ENCODE data around the gene DIP2C.

DIP2C gene

DNA sequence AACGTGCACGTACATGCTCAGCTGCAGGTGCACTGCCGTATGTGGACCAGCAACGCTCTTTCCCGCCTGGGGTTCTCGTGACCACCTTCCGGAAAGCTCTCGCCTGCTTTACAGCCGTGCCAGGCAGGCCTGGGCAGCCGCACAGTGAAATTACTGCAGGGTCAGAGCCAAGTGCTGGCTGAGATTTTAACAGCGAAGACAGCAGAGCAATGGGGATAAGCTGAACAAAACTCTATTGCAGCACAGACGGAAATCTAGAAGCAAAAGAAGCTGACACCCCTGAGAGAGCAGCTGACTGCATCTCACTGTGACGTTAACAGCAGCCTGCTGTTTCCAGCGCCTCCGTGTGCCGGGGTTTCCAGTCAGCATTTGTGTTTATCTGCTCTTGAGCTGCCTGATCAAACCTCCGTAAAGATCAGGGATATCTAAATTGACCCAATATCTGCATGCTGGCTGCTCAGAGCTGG is 179.0 kb downstream of the DIP2C start:
- DNase-seq: no peak

DNA sequence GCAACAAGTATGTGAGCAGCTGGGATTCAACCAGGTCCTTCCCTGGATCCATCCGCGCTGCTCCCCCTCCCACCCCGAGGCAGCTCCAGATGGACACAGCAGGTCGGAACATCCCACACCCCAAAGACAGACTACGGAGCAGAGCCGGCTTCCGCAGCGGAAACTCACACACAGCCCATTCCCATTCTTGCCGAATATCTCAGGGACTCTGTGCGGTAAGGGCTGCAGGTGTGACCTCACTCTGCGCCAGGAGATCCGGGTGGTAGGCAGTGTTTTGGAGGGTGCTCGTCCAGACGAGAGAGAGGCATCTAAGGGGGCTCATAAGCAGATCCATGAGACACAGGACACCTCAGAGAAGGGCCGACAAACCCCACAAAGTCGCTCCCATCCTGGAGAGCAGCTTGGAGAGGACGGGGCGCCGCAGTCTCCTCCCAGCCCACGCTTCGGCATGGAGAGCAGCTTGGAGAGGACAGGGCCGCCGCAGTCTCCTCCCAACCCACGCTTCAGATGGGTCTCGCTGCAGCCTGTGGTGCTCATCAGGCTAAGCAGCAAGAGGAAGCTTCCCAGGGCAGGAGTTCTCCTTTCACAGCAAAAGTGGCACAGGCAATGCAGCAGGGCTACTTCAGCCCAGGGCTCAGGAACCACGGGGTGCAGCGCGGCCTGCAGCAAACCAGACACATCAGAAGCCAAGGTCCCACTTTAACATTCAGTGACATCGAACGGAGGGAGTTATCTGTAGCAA is 179.9 kb downstream of the DIP2C start:
- no peak for DNase-seq

- no peak for DNase-seq
Observed at GRCh38 chr10:508726-509125, 180.7 kb downstream of the DIP2C start.

GRCh38 chr10:507908-508444 is 181.5 kb downstream of the DIP2C start:
- DNase-seq: no peak

GRCh38 chr10:507355-507699 is 182.1 kb downstream of the DIP2C start:
- no peak for DNase-seq

- no peak for DNase-seq
Observed at GRCh38 chr10:506451-507354, 182.8 kb downstream of the DIP2C start.

DNA sequence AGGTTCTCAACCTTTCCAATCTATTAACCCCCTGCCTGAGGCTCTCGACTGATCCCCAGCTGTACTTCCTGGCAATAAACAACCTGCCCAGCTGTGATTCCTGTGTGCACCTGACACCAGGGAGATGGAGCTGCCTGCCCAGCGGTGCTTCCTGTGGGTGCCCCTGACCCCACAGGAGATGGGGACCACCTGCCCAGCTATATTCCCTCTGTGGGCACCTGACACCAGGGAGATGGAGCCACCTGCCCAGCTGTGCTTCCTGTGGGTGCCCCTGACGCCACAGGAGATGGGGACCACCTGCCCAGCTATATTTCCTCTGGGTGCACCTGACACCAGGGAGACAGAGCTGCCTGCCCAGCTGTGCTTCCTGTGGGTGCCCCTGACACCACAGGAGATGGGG is 184.0 kb downstream of the DIP2C start:
- no peak for DNase-seq

DNA sequence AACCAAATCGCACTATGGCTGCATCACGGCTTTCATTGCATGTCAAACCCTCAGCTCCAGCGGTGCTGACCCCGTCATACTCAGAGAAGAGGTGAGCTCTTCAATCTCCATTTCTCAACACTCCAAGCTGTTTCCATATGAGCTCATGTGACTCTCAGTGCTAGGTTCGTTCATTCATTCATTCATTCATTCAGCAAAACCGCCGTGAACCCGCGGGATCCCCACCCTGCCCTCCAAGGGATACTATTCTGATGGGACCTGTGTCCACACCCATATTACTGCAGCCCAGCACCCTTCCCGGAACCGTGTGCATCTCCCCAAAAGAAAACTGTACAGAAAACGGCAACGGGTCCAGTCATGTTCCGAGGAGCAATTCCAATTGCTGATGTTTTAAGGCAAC is 184.7 kb downstream of the DIP2C start:
- no peak for DNase-seq

DNA sequence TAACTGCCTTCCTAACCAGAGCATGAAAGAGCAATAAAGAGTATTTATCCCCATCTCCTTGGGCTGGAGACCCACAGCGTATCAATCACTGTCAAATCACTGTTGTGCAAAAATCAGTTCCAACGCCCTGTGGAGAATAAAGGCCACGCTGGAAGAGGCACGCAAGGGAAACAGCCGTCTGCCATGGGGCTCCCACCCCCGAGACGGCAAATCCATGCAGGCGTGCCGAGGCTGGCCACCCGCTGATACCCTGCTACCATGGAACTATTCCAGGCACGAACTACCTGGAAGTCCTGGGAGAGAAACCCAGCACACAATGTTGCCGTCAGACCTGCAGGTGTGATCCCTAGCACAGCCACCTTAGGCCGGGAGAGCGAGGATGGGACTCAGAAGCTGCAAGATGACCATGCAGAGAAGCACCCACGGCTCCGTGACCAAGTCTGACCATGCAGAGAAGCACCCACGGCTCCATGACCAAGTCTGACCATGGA is 185.3 kb downstream of the DIP2C start:
- no peak for DNase-seq

DNA sequence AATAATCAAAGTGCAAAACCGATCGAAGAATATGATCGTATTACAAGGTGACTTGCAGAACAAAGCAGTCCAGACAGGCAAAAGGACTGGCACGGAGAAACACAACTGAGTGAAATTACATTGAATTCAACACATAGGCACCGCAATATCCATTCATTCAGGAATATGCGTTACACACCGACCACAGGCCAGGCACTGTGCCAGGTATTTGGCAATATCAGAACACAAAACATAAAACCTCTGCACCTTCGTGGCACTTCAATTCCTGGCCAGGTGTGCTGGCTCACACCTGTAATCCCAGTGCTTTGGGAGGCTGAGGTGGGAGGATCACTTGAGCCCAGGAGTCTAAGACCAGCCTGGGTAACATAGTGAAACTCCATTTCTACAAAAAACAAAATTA is 187.9 kb downstream of the DIP2C start:
- DNase-seq: no peak

DNA sequence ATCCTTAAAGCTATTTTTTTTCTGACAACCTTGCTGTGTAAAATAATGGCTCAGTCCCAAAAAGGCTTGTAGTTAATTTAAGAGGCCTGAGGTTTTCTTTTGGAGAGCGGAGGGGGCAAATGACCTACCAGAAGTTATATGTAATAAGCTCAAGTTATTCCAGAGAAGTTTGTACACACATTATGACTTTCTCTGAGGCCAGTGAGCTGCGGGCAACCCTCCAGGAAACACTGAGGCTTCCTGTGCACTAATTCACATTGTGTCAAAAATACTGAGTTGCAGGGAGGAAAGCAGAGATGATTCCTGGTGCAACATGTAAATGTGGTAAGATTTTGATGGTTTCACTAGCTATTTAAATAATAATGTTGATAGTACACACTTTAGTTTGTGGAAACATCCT is 188.6 kb downstream of the DIP2C start:
- no peak for DNase-seq

DNA sequence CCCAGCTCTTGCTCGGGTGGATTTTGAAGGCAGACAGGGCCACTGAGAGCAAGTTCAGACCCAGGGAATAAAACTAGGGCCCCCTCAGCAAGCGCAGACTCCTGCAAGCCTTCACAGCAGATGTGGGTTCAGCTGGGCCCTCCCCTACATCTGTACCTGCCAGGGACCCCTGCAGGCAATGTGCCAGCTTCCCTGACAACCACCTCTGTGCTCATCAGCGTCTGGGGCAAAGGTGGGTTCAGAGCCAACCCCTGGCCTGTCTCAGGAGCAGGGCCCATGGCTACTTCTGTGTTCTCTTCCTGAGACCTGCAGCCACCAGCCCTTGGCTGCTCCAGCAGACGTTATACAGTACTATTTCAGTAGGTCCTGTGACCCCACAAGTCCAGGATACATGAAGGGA is 189.5 kb downstream of the DIP2C start:
- DNase-seq: no peak

- DNase-seq: no peak
Observed at GRCh38 chr10:498760-499435, 190.6 kb downstream of the DIP2C start.

DNA sequence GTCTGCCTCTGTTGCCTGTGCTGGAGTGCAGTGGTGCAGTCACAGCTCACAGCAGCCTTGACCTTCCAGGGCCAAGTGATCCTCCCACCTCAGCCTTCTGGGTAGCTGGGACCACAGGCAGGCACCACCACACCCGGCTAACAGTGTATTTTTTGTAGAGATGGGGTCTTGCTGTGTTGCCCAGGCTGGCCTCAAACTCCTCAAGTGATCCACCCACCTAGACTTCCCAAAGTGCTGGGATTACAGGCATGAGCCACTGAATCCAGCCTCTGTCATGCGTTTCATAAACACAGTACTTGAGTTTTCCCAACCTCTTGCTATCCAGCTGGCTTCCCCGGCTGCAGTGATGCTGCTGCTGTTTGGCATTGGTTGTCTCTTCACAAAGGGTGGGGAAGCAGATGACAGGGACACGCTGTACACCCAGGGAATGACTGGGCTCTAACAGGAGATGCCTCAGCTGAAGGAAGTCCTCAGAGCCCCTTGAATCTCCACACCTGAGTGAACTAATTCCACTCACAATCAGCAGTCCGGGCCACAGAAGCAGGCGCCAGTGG is 191.5 kb downstream of the DIP2C start:
- DNase-seq: no peak

DNA sequence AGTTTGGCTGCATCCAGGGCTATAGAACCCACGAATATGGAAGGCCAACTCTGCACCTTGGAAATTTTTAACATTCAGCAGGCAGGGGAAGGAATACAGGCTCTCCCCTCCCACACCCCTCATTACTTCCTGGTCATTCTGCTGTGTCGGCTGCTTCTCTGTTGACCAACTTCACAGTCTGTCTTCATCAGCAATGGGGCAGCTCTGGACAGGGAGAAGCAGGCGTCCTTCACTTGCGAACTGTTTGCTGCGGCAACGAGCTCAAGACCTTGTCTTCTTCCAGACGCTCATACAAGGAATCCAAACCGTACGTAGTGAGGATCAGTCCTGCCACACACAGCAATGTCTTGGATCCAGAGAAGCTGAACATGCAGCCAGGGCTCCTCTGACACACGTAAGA is 192.2 kb downstream of the DIP2C start:
- no peak for DNase-seq

DNA sequence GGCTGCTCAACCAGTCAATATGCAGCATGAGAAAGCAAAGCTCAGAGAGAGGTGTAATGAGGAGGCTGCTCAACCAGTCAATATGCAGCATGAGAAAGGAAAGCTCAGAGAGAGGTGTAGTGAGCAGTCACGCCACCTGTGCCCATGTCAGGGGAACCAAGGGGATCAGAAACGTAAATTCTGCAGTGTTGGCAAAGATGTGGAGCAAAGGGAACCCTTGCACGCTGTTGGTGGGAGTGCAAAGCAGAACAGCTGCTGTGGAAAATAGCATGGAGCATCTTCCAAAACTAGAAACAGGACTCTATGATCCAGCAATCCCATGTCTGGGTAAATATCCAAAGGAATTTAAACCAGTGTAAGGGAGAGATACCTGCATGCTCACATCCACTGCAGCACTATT is 194.9 kb downstream of the DIP2C start:
- DNase-seq: no peak

- DNase-seq: no peak
Observed at GRCh38 chr10:494149-494542, 195.3 kb downstream of the DIP2C start.

DNA sequence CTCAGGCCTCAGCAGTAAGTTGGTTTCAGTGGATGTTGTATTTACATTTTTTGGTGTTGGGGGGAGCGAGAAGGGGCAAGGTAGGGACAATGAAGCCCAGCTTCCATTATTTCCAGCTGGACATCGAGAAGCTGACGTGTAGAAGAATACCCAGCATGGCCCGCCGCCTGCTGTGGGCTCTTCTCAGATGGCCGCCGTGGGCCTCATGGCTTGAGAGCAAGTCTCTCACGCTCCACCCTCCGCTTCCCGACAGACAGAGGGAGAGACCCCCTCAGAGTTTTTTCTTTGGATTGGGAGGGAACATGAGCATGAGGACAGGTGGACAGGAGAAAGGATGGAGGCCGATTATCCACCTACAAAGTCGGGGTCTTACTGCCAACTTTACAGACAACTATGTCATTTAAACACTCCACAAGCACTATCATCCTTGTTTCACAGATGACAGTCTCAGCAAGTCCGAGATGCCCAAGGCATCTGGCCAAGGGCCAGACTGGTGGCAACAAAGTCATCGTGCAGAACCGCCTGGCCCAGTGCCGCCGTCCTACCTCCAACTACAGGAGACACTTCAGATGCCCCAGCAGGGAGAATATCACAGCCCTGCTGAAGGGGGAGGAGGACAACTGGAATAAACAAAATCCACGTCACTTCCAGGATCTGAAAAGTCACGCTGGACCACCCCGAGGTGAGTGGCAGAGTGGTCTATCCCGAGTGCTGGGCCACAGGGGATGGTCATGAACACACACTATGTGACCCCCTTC is 195.9 kb downstream of the DIP2C start:
- DNase-seq: no peak

DNA sequence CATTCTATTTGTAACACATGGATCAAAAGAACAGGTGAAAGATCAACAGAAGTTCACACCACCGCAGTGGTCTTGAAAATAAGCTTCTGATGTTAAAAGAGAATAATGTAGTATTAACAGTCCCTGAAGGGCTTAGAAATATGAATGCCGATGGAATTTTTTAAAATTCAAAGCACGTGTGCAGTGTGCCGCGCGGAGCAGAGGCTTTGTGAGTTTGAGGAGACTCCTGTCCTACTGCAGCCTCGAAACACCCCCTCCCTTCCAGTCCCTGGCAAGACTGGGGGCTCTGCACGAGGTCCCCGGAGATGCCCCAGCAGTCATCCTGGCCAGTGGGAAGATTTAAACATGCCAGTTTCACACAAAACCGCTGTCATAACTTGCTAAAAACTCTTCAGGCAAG is 196.6 kb downstream of the DIP2C start:
- no peak for DNase-seq

GRCh38 chr10:491667-492424 is 197.6 kb downstream of the DIP2C start:
- no peak for DNase-seq

DNA sequence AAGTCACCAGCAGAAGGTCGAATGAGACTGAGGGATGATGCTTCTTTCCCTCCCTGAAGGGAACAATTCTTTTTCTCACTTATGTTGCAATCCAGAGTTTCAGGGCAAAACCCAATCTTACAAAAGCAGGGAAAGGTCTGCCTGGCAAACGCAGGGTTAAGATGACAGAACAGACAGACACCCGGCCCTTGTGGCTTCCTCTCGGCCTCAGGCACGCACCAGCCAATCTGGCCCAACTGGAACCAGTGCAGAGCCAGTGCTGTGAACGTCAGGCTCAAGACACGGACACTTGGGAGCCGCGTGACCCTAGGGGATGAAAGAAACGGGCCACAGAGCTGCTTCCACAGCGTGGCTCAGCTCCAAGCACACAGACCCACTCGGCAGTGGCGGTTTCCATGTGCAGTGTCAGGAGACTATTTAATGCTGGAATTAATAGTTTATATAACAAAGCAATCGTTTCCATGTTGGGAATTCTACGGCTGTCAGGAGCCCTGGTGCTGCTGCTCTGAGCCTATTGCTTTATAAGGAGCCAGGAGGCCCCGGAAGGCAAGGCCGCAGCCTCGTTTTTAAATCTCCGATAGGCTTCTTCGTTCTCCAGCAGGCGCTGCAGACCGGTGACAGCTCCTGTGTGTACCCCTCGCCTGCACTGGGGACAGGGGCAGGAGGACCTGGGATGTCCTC is 198.4 kb downstream of the DIP2C start:
- DNase-seq: no peak
